Renal pelvis (tissue), 4 donors: Measurements from ENCODE around the gene SUN3. TPM values are rescaled to one million over a fixed set of nuclear protein-coding genes. Genes with fewer than 3 reads are reported as not detected.
A peak's percentile ranks its signal among the peaks of the same experiment; 100 is the strongest.

Source experiments
- DNase-seq: peaks from one replicate; pipeline ENCODE4 v3.0.0-alpha.2; 2013
- polyA plus RNA-seq, 3 donors: library from polyadenylated mRNA; unstranded; fragments of 120-200 nt; gene quantifications; one replicate each; pipeline ENCODE4 v1.2.1, GENCODE V29; 2013; ENCODE audit not compliant: insufficient read length in 3 of 3

The SUN3 gene
- polyA plus RNA-seq, 3 donors = 0.22 to 0.39 (median 0.26) TPM

GRCh38 chr7:47978790-47979144 lies 50.1 kb downstream of the SUN3 start:
- DNase-seq = no peak

- no peak for DNase-seq
Observed at GRCh38 chr7:47973739-47974138, 55.2 kb downstream of the SUN3 start.

- DNase-seq = no peak
Observed at GRCh38 chr7:47970761-47971160, 58.1 kb downstream of the SUN3 start.

- peak; percentile 76 for DNase-seq
Observed at GRCh38 chr7:47968847-47969774, 59.8 kb downstream of the SUN3 start.

GRCh38 chr7:47967708-47968107 lies 61.2 kb downstream of the SUN3 start:
- no peak for DNase-seq

- DNase-seq = no peak
Observed at GRCh38 chr7:47967123-47967522, 61.8 kb downstream of the SUN3 start.

- no peak for DNase-seq
Observed at GRCh38 chr7:47965456-47965855, 63.5 kb downstream of the SUN3 start.

- DNase-seq = no peak
Observed at GRCh38 chr7:47962262-47962661, 66.6 kb downstream of the SUN3 start.

- DNase-seq = no peak
Observed at GRCh38 chr7:47957156-47957555, 71.8 kb downstream of the SUN3 start.

GRCh38 chr7:47956220-47956619 lies 72.7 kb downstream of the SUN3 start:
- DNase-seq = no peak

- DNase-seq = no peak
Observed at GRCh38 chr7:47954231-47954911, 74.5 kb downstream of the SUN3 start.

- no peak for DNase-seq
Observed at GRCh38 chr7:47953822-47954221, 75.1 kb downstream of the SUN3 start.

- DNase-seq = no peak
Observed at GRCh38 chr7:47952224-47952623, 76.7 kb downstream of the SUN3 start.

- DNase-seq = no peak
Observed at GRCh38 chr7:47951374-47951773, 77.5 kb downstream of the SUN3 start.

- no peak for DNase-seq
Observed at GRCh38 chr7:47950714-47951113, 78.2 kb downstream of the SUN3 start.

- no peak for DNase-seq
Observed at GRCh38 chr7:47949703-47950102, 79.2 kb downstream of the SUN3 start.

GRCh38 chr7:47948141-47948790 lies 80.6 kb downstream of the SUN3 start, which contains the start of gene PKD1L1:
PKD1L1 (minus strand) TSS chr7:47948466; CDS start chr7:47948440, 26 bp downstream.
- DNase-seq = no peak

GRCh38 chr7:47947355-47947749 lies 81.6 kb downstream of the SUN3 start:
- DNase-seq = no peak

GRCh38 chr7:47946581-47947354 lies 82.1 kb downstream of the SUN3 start:
- no peak for DNase-seq

- DNase-seq = peak; percentile 50
Observed at GRCh38 chr7:47945261-47946015, 83.5 kb downstream of the SUN3 start.
